ENCODE measurements around the gene COA7. TPM values are rescaled to one million over a fixed set of nuclear protein-coding genes. Genes with fewer than 3 reads are reported as not detected.
A peak's percentile ranks its signal among the peaks of the same experiment; 100 is the strongest.

The COA7 gene
- total and polyA plus RNA-seq, 4 experiments from 2014 or later, result 2.3 to 5.3 (median 3.4) TPM

DNA sequence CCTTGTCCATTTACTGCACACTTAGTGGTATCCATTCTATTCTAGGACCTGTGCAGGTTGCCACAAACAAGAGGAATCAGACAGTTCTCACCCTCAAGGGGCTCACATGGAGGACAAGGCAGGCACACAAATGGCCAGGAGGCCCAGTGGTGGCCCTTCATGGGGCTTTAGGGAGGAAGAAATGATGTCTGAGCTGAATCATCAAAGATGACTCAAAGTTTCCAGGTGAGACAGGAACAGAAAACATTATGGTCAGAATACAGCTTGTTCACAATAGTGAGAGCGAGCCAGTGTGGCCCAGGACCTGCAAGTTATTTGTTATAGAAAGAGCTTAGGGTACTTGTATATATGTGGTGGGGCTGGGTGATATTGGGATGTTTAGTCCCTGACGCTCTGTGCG, 38.8 kb downstream of the COA7 start:
- peaks cover 3 to 11% (median 7%) of the 10 kb centered on the region in 4 donors for H3K4me1 Mint-ChIP-seq
- ChIA-PET CTCF (ENCODE audit: partially characterized antibody) (no interaction called here), POLR2A (ENCODE audit: partially characterized antibody) (interaction anchor here (0.7 to 0.9 kb wide), 2 partner anchors 23 to 24 kb away, joined by 3 to 4 read pairs; no protein-coding TSS in a partner anchor)
- H3K4me3 Mint-ChIP-seq, result no peak overlapping the region
- Histone ChIP-seq H3K9me3 (ENCODE audit: control insufficient read depth in 1 of 2, low read length in 2 of 2) (no peaks in the 10 kb centered on the region), H3K4me3 (ENCODE audit: low read length in 2 of 2) (no peak overlapping the region), H3K27me3 (ENCODE audit: insufficient read depth, low read length) (no peaks in the 10 kb centered on the region), H3K4me1 (ENCODE audit: insufficient read depth, low read length) (no peaks in the 10 kb centered on the region), H3K27ac (ENCODE audit: low read depth, low read length) (no peak overlapping the region), H3K36me3 (ENCODE audit: insufficient read depth, low read length) (peaks cover 11% of the 10 kb centered on the region)
- H3K9me3 Mint-ChIP-seq, result peaks cover 0 to 2% (median 0%) of the 10 kb centered on the region in 8 donors
- no peaks in the 10 kb centered on the region for H3K27me3 Mint-ChIP-seq
- H3K36me3 Mint-ChIP-seq, result peaks cover 30 to 47% of the 10 kb centered on the region in 2 donors
- intact Hi-C loops (cut with micrococcal nuclease), result no loop called here
- peak overlapping the region in 4 of 7 donors; percentile 49 to 86 (median 78) for H3K27ac Mint-ChIP-seq
- DNase-seq, result no peak

DNA sequence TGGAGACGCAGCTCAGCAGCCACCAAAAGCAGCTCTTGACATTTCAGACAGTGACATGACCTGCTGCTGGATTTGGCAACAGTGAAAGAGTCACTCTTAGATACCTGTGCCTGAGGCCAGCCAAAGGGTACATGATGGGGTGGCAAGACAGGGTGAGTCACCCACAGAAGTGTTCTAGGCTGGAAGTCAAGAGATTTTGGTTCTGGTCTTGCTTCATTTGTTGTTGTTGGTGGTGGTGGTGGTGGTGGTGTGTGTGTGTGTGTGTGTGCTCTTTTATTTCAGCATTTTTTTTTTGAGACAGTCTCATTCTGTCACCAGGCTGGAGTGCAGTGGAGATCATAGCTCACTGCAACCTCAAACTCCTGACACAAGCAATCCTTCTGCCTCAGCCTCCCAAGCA, 39.4 kb downstream of the COA7 start:
- POLR2A ChIA-PET (ENCODE audit: partially characterized antibody), result interaction anchor here (0.9 to 2.9 kb wide), 3 partner anchors 20 to 26 kb away, joined by 3 to 8 read pairs (median 4); partner anchors contain the start of gene SHISAL2A
- no peaks in the 10 kb centered on the region for H3K9me3 ChIP-seq (ENCODE audit: control insufficient read depth in 1 of 2, low read length in 2 of 2)

DNA sequence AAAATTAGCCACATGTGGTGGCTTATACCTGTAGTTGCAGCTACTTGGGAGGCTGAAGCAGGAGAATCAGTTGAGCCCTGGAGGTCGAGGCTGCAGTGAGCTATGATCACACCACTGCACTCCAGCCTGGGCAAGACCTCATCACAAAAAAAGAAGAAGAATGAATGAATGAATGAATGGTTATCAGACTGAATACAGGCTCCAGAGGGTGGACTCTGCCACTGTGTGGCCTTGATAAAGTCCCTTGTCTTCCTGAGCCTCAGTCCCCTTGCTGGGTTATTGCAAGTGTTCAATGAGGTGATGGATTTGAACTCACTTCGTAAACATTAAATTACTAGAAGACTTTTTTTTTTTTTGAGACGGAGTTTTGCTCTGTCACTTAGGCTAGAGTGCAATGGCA, 40.4 kb downstream of the COA7 start:
- ChIA-PET POLR2A (ENCODE audit: partially characterized antibody) (interaction anchor here (0.6 to 2.9 kb wide), 4 partner anchors 15 to 238 kb away, joined by 3 to 8 read pairs (median 4); partner anchors contain the start of gene SHISAL2A), CTCF (ENCODE audit: partially characterized antibody) (no interaction called here)
- Histone ChIP-seq H3K4me1 (ENCODE audit: insufficient read depth, low read length) (no peaks in the 10 kb centered on the region), H3K9me3 (ENCODE audit: control insufficient read depth in 1 of 2, low read length in 2 of 2) (no peaks in the 10 kb centered on the region), H3K27me3 (ENCODE audit: insufficient read depth, low read length) (no peaks in the 10 kb centered on the region), H3K4me3 (ENCODE audit: low read length in 2 of 2) (no peak overlapping the region), H3K36me3 (ENCODE audit: insufficient read depth, low read length) (peaks cover 11% of the 10 kb centered on the region), H3K27ac (ENCODE audit: low read depth, low read length) (no peak overlapping the region)
- no peak for DNase-seq
- Mint-ChIP-seq H3K4me1 (peaks cover 7 to 14% (median 10%) of the 10 kb centered on the region in 4 donors), H3K4me3 (no peak overlapping the region), H3K27me3 (no peaks in the 10 kb centered on the region), H3K9me3 (peaks cover 0 to 2% (median 0%) of the 10 kb centered on the region in 8 donors), H3K36me3 (peaks cover 34 to 49% of the 10 kb centered on the region in 2 donors), H3K27ac (peak overlapping the region in 5 of 7 donors; percentile 7 to 78 (median 35))
- intact Hi-C loops (cut with micrococcal nuclease), result no loop called here

More for the DNA sequence above, 39.4 kb downstream of the COA7 start:
- intact Hi-C loops (cut with micrococcal nuclease), result no loop called here
- peaks cover 0 to 2% (median 0%) of the 10 kb centered on the region in 8 donors for H3K9me3 Mint-ChIP-seq
- no peak overlapping the region for H3K27ac ChIP-seq (ENCODE audit: low read depth, low read length)
- H3K36me3 Mint-ChIP-seq, result peaks cover 34 to 51% of the 10 kb centered on the region in 2 donors
- H3K27me3 Mint-ChIP-seq, result no peaks in the 10 kb centered on the region
- H3K4me1 Mint-ChIP-seq, result peaks cover 4 to 13% (median 8%) of the 10 kb centered on the region in 4 donors
- CTCF ChIA-PET (ENCODE audit: partially characterized antibody), result no interaction called here
- H3K27ac Mint-ChIP-seq, result peak overlapping the region in 4 of 7 donors; percentile 68 to 86 (median 81)
- no peak overlapping the region for H3K4me3 Mint-ChIP-seq
- no peak overlapping the region for H3K4me3 ChIP-seq (ENCODE audit: low read length in 2 of 2)
- H3K4me1 ChIP-seq (ENCODE audit: insufficient read depth, low read length), result no peaks in the 10 kb centered on the region
- peaks cover 11% of the 10 kb centered on the region for H3K36me3 ChIP-seq (ENCODE audit: insufficient read depth, low read length)
- DNase-seq, result no peak
- H3K27me3 ChIP-seq (ENCODE audit: insufficient read depth, low read length), result no peaks in the 10 kb centered on the region

DNA sequence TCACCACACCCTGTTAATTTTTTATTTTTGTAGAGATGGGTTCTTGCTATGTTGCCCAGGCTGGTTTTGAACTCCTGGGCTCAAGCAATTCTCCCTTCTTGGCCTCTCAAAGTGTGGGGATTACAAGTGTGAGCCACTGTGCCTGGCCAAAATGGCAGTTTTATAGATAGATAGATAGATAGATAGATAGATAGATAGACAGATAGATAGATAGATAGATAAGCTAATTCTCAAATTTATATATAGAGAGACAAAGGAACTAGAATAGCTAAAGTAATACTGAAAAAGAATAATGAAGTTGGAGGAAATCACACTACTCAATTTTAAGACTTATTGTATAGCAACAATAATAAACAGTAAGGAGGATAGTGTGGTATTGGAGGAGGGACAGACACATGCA, 44.1 kb downstream of the COA7 start:
- Mint-ChIP-seq H3K36me3 (peaks cover 41 to 58% of the 10 kb centered on the region in 2 donors), H3K4me1 (peaks cover 12 to 18% (median 14%) of the 10 kb centered on the region in 4 donors), H3K4me3 (no peak overlapping the region), H3K27me3 (no peaks in the 10 kb centered on the region), H3K9me3 (peaks cover 0 to 2% (median 0%) of the 10 kb centered on the region in 8 donors), H3K27ac (peak overlapping the region in 5 of 7 donors; percentile 11 to 79 (median 58))
- no peak overlapping the region for H3K27ac ChIP-seq (ENCODE audit: low read depth, low read length)
- no peaks in the 10 kb centered on the region for H3K27me3 ChIP-seq (ENCODE audit: insufficient read depth, low read length)
- no peak overlapping the region for H3K4me3 ChIP-seq (ENCODE audit: low read length in 2 of 2)
- no peaks in the 10 kb centered on the region for H3K4me1 ChIP-seq (ENCODE audit: insufficient read depth, low read length)
- no peak for DNase-seq
- CTCF ChIA-PET (ENCODE audit: partially characterized antibody), result no interaction called here
- peaks cover 4% of the 10 kb centered on the region for H3K36me3 ChIP-seq (ENCODE audit: insufficient read depth, low read length)
- intact Hi-C loops (cut with micrococcal nuclease), result no loop called here
- H3K9me3 ChIP-seq (ENCODE audit: control insufficient read depth in 1 of 2, low read length in 2 of 2), result no peaks in the 10 kb centered on the region
- POLR2A ChIA-PET (ENCODE audit: partially characterized antibody), result interaction anchor here (1.1 to 1.5 kb wide), 2 partner anchors 12 to 15 kb away, joined by 3 to 4 read pairs; no protein-coding TSS in a partner anchor

DNA sequence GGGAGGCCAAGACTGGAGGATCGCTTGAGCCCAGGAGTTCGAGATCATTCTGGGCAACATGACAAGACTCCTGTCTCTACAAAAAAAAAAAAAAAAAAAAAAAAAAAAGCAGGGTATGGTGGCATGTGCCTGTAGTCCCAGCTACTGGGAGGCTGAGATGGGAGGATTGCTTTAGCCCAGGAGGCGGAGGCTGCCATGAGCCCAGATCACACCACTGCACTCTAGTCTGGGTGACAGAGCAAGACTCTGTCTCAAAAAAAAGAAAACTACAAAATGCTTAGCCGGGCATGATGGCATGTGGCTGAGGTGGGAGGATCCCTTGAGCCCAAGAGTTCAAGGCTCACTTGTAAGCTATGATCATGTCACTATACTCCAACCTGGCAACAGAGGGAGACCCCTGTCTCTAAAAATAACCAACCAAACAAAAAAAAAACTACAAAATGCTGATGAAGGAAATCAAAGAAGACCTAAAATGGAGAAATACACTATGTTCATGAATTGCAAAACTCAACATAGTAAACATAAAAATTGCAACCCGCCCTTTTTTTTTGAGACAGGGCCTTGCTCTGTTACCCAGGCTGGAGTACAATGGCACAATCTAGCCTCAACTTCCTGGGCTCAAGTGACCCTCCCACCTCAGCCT, 44.8 kb downstream of the COA7 start:
- Histone ChIP-seq H3K27me3 (ENCODE audit: insufficient read depth, low read length) (no peaks in the 10 kb centered on the region), H3K36me3 (ENCODE audit: insufficient read depth, low read length) (peaks cover 4% of the 10 kb centered on the region), H3K4me3 (ENCODE audit: low read length in 2 of 2) (no peak overlapping the region), H3K9me3 (ENCODE audit: control insufficient read depth in 1 of 2, low read length in 2 of 2) (no peaks in the 10 kb centered on the region), H3K27ac (ENCODE audit: low read depth, low read length) (no peak overlapping the region), H3K4me1 (ENCODE audit: insufficient read depth, low read length) (no peaks in the 10 kb centered on the region)
- peaks cover 9 to 21% (median 17%) of the 10 kb centered on the region in 4 donors for H3K4me1 Mint-ChIP-seq
- peak overlapping the region in 5 of 7 donors; percentile 11 to 84 (median 58) for H3K27ac Mint-ChIP-seq
- ChIA-PET CTCF (ENCODE audit: partially characterized antibody) (no interaction called here), POLR2A (ENCODE audit: partially characterized antibody) (interaction anchor here (1.1 to 1.5 kb wide), 2 partner anchors 11 to 15 kb away, joined by 3 to 4 read pairs; no protein-coding TSS in a partner anchor)
- intact Hi-C loops (cut with micrococcal nuclease), result no loop called here
- peaks cover 43 to 60% of the 10 kb centered on the region in 2 donors for H3K36me3 Mint-ChIP-seq
- DNase-seq, result no peak
- H3K4me3 Mint-ChIP-seq, result no peak overlapping the region
- H3K27me3 Mint-ChIP-seq, result no peaks in the 10 kb centered on the region
- H3K9me3 Mint-ChIP-seq, result peaks cover 0 to 2% (median 0%) of the 10 kb centered on the region in 8 donors

- H3K36me3 ChIP-seq (ENCODE audit: insufficient read depth, low read length), result peaks cover 4% of the 10 kb centered on the region
- POLR2A ChIA-PET (ENCODE audit: partially characterized antibody), result interaction anchor here (0.9 to 1.4 kb wide), 3 partner anchors 11 to 228 kb away, joined by 3 to 6 read pairs (median 5); no protein-coding TSS in a partner anchor
- intact Hi-C loops (cut with micrococcal nuclease), result no loop called here
- DNase-seq, result no peak
- CTCF ChIA-PET (ENCODE audit: partially characterized antibody), result interaction anchor here (0.5 to 1.1 kb wide), 3 partner anchors 14 to 176 kb away, joined by 3 read pairs; no protein-coding TSS in a partner anchor
- peaks cover 9 to 21% (median 17%) of the 10 kb centered on the region in 4 donors for H3K4me1 Mint-ChIP-seq
- H3K4me3 ChIP-seq (ENCODE audit: low read length in 2 of 2), result no peak overlapping the region
- no peaks in the 10 kb centered on the region for H3K27me3 Mint-ChIP-seq
- H3K4me3 Mint-ChIP-seq, result no peak overlapping the region
- H3K27ac ChIP-seq (ENCODE audit: low read depth, low read length), result no peak overlapping the region
- peaks cover 48 to 59% of the 10 kb centered on the region in 2 donors for H3K36me3 Mint-ChIP-seq
- H3K9me3 ChIP-seq (ENCODE audit: control insufficient read depth in 1 of 2, low read length in 2 of 2), result no peaks in the 10 kb centered on the region
- no peaks in the 10 kb centered on the region for H3K27me3 ChIP-seq (ENCODE audit: insufficient read depth, low read length)
- H3K27ac Mint-ChIP-seq, result peak overlapping the region; percentile 18 to 79 (median 49)
- H3K9me3 Mint-ChIP-seq, result peaks cover 0 to 2% (median 0%) of the 10 kb centered on the region in 8 donors
- H3K4me1 ChIP-seq (ENCODE audit: insufficient read depth, low read length), result no peaks in the 10 kb centered on the region
These were observed 46.2 kb downstream of the COA7 start for GRCh38 chr1:52651904-52652303.

DNA sequence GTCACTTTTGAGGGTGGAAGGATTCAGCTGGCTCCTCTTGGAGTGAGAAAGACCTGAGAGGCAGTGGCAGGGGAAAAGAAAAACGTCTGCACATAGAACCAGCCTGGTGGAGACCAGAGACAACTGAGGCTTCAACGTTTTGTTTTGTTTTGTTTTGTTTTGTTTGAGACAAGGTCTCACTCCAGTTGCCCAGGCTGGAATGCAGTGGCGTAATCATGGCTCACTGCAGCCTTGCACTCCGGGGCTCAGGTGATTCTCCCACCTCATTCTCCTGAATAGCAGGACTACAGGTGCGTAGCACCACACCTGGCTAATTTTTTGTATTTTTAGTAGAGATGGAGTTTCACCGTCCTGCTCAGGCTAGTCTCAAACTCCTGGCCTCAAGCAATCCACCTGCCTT, 52.9 kb downstream of the COA7 start:
- no peak overlapping the region for H3K27ac ChIP-seq (ENCODE audit: low read depth, low read length)
- peaks cover 0 to 3% (median 0%) of the 10 kb centered on the region in 8 donors for H3K9me3 Mint-ChIP-seq
- POLR2A ChIA-PET (ENCODE audit: partially characterized antibody), result interaction anchor here (1.3 to 1.9 kb wide), 3 partner anchors 10 to 92 kb away, joined by 3 to 10 read pairs (median 6); partner anchors contain the start of genes SHISAL2A and TUT4
- H3K4me1 Mint-ChIP-seq, result peaks cover 21 to 40% (median 31%) of the 10 kb centered on the region in 4 donors
- no peak overlapping the region for H3K4me3 Mint-ChIP-seq
- CTCF ChIA-PET (ENCODE audit: partially characterized antibody), result interaction anchor here (1.7 kb wide), 1 partner anchor 41 kb away, joined by 4 read pairs; no protein-coding TSS in a partner anchor
- peaks cover 39 to 60% of the 10 kb centered on the region in 2 donors for H3K36me3 Mint-ChIP-seq
- H3K27me3 Mint-ChIP-seq, result no peaks in the 10 kb centered on the region
- peak overlapping the region in 3 of 7 donors; percentile 48 to 59 (median 56) for H3K27ac Mint-ChIP-seq
- peaks cover 4% of the 10 kb centered on the region for H3K36me3 ChIP-seq (ENCODE audit: insufficient read depth, low read length)
- H3K27me3 ChIP-seq (ENCODE audit: insufficient read depth, low read length), result no peaks in the 10 kb centered on the region
- no peak overlapping the region for H3K4me3 ChIP-seq (ENCODE audit: low read length in 2 of 2)
- H3K9me3 ChIP-seq (ENCODE audit: control insufficient read depth in 1 of 2, low read length in 2 of 2), result no peaks in the 10 kb centered on the region
- peaks cover 20% of the 10 kb centered on the region for H3K4me1 ChIP-seq (ENCODE audit: insufficient read depth, low read length)
- intact Hi-C loops (cut with micrococcal nuclease), result no loop called here
- no peak for DNase-seq
